ENCODE measurements around the gene THY1.

THY1 gene

GRCh38 chr11:119468511-119468910 lies 45.5 kb upstream of the THY1 start:
- CTCF ChIA-PET, result no interaction called here
- POLR2A ChIA-PET, result no interaction called here
- no peak for DNase-seq (ENCODE audit: extremely low spot score)
- TF ChIP-seq ARNT (IDR thresholded peaks at IDR 0.05) (no peak), HDGF (IDR thresholded peaks at IDR 0.05; ENCODE audit: borderline replicate concordance) (no peak), LEF1 (IDR thresholded peaks at IDR 0.05; ENCODE audit: borderline replicate concordance) (no peak), SUZ12 (IDR thresholded peaks at IDR 0.05) (no peak), ELF4 (IDR thresholded peaks at IDR 0.05) (no peak), BHLHE40 (IDR thresholded peaks at IDR 0.05; ENCODE audit: borderline replicate concordance) (no peak), NFRKB (IDR thresholded peaks at IDR 0.05) (no peak), PKNOX1 (IDR thresholded peaks at IDR 0.05) (no peak), FOXA1 (IDR thresholded peaks at IDR 0.05) (no peak), SP1 (IDR thresholded peaks at IDR 0.05) (no peak), ZNF384 (IDR thresholded peaks at IDR 0.05) (no peak), CTBP1 (IDR thresholded peaks at IDR 0.05; ENCODE audit: borderline replicate concordance) (no peak), L3MBTL2 (conservative IDR thresholded peaks at IDR 0.05) (no peak), FOXK2 (IDR thresholded peaks at IDR 0.05) (no peak), TARDBP (IDR thresholded peaks at IDR 0.05) (no peak), FOXM1 (IDR thresholded peaks at IDR 0.05; ENCODE audit: borderline replicate concordance) (no peak)

GRCh38 chr11:119461229-119461963 lies 38.4 kb upstream of the THY1 start:
- no peak for DNase-seq (ENCODE audit: extremely low spot score)
- no peak for TF ChIP-seq SUZ12 (IDR thresholded peaks at IDR 0.05)
- no peak for TF ChIP-seq BHLHE40 (IDR thresholded peaks at IDR 0.05; ENCODE audit: borderline replicate concordance)
- no peak for TF ChIP-seq ELF4 (IDR thresholded peaks at IDR 0.05)
- no peak for TF ChIP-seq L3MBTL2 (conservative IDR thresholded peaks at IDR 0.05)
- no peak for TF ChIP-seq SP1 (IDR thresholded peaks at IDR 0.05)
- TF ChIP-seq ZNF384 (IDR thresholded peaks at IDR 0.05), result no peak
- no peak for TF ChIP-seq LEF1 (IDR thresholded peaks at IDR 0.05; ENCODE audit: borderline replicate concordance)
- TF ChIP-seq HDGF (IDR thresholded peaks at IDR 0.05; ENCODE audit: borderline replicate concordance), result no peak
- TF ChIP-seq TARDBP (IDR thresholded peaks at IDR 0.05), result no peak
- TF ChIP-seq FOXM1 (IDR thresholded peaks at IDR 0.05; ENCODE audit: borderline replicate concordance), result no peak
- no peak for TF ChIP-seq PKNOX1 (IDR thresholded peaks at IDR 0.05)
- no peak for TF ChIP-seq CTBP1 (IDR thresholded peaks at IDR 0.05; ENCODE audit: borderline replicate concordance)
- no peak for TF ChIP-seq ARNT (IDR thresholded peaks at IDR 0.05)
- TF ChIP-seq NFRKB (IDR thresholded peaks at IDR 0.05), result no peak
- TF ChIP-seq FOXK2 (IDR thresholded peaks at IDR 0.05), result no peak
- TF ChIP-seq FOXA1 (IDR thresholded peaks at IDR 0.05), result no peak
- ChIA-PET POLR2A (no interaction called here), CTCF (interaction anchor here (0.9 kb wide), 2 partner anchors 72 to 80 kb away, joined by 3 to 10 read pairs; no protein-coding TSS in a partner anchor)

- TF ChIP-seq PKNOX1 (IDR thresholded peaks at IDR 0.05) (no peak), ELF4 (IDR thresholded peaks at IDR 0.05) (no peak), ARNT (IDR thresholded peaks at IDR 0.05) (no peak), TARDBP (IDR thresholded peaks at IDR 0.05) (no peak), FOXK2 (IDR thresholded peaks at IDR 0.05) (no peak)
- CTCF ChIA-PET, result no interaction called here
- POLR2A ChIA-PET, result no interaction called here
- no peak for DNase-seq (ENCODE audit: extremely low spot score)
Observed at GRCh38 chr11:119460582-119460981, 37.6 kb upstream of the THY1 start.

GRCh38 chr11:119460097-119460496 lies 37.1 kb upstream of the THY1 start:
- CTCF ChIA-PET, result no interaction called here
- POLR2A ChIA-PET, result no interaction called here

More at GRCh38 chr11:119460097-119460496, 37.1 kb upstream of the THY1 start:
- TF ChIP-seq CTBP1 (IDR thresholded peaks at IDR 0.05; ENCODE audit: borderline replicate concordance) (no peak), NFRKB (IDR thresholded peaks at IDR 0.05) (no peak), SUZ12 (IDR thresholded peaks at IDR 0.05) (no peak), SP1 (IDR thresholded peaks at IDR 0.05) (no peak), ARNT (IDR thresholded peaks at IDR 0.05) (no peak), FOXA1 (IDR thresholded peaks at IDR 0.05) (no peak), LEF1 (IDR thresholded peaks at IDR 0.05; ENCODE audit: borderline replicate concordance) (no peak), PKNOX1 (IDR thresholded peaks at IDR 0.05) (no peak), TARDBP (IDR thresholded peaks at IDR 0.05) (no peak), HDGF (IDR thresholded peaks at IDR 0.05; ENCODE audit: borderline replicate concordance) (no peak), BHLHE40 (IDR thresholded peaks at IDR 0.05; ENCODE audit: borderline replicate concordance) (no peak), L3MBTL2 (conservative IDR thresholded peaks at IDR 0.05) (no peak), ZNF384 (IDR thresholded peaks at IDR 0.05) (no peak), FOXM1 (IDR thresholded peaks at IDR 0.05; ENCODE audit: borderline replicate concordance) (no peak), FOXK2 (IDR thresholded peaks at IDR 0.05) (no peak), ELF4 (IDR thresholded peaks at IDR 0.05) (no peak)
- no peak for DNase-seq (ENCODE audit: extremely low spot score)
